Suppressor macrophage treated with lipopolysaccharide for 4 hours (primary cell): ENCODE measurements around the gene SGO2.
"Not testable (repeated sequence)": the region's sequence is repeated elsewhere in the genome, so short reads cannot be mapped to it uniquely, and the experiment has no call there.

Experiments used
- DNase-seq: peaks from one replicate; pipeline ENCODE4 v3.0.0-alpha.2; 2020

SGO2 gene

GRCh38 chr2:200595913-200596312, 69.9 kb downstream of the SGO2 start:
- DNase-seq, result no peak

DNA sequence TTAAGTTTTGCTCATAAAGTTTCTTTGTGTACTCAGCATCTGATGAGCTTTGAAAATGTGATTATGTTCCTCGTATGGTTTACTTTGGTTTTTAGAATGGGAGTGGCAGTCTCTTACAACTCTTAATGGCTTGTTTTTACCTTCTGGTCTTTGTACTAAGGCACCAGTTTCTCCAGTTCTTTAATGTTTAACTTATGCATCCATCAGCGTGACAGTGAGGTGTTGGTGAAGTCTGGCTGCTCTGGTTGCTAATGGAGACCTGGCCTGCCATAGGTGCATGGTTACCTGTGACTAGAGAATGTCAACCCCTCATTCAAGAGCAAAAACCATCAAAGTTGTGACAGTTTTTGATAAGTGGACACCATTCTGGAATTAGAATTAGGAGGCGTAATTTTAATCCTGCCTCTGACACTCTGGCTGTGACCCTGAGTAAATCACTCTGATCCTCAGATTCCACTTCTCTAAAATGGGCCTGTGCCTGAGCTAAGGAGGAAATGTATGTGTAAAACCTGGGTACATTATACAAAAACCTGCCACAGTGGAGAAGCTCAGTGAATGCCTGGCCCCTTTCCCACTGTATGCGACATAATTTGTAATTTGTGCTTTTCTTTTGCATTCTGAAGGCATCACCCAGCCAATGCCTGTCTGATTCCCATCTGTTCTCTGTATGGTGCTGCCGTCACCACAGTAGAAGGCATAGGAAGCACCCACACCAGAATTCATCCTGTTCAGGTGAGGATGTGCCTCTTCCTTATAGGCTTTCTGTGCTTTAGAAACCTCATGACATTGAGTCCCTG, 71.0 kb downstream of the SGO2 start:
- DNase-seq, result no peak

GRCh38 chr2:200599206-200599605, 73.2 kb downstream of the SGO2 start:
- DNase-seq, result no peak

GRCh38 chr2:200600549-200601225, 74.7 kb downstream of the SGO2 start:
- DNase-seq, result no peak

DNA sequence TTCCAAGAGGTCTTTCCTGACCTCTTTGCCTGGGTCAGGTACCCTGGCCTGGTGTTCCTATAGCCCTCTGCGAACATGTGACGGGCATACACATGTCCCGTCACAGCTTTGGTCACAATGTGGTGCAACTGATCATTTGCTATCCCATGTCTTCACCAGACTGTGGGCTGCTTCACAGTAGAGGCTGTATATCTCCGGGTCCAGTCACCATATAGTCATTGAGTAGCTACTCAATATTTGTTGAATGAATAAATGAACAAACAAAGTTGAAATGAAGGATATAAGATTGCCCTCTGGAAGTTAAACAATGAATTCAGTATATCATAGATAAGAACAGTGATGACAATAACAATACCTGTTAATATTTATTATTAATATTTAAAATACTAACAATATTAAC, 76.6 kb downstream of the SGO2 start:
- DNase-seq, result no peak

DNA sequence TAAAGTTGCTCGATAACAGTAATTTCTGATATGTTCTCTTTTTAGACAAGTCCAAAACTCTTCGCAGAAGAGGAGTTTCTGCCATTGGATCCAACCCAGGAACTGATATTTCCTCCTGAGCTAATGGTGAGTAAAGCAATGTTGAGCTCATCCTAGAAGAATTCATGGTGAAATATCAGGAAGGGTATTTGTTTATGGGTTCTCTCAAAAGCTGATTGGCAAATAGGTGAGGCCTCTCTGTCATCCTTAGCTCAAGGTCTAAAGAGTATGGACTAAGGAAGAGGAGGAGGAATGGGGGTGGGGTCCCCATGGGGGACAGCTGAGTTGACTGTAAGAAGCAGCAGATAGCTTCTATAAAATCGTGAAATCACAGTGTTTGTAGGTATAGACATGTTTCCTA, 78.0 kb downstream of the SGO2 start:
- DNase-seq, result no peak

DNA sequence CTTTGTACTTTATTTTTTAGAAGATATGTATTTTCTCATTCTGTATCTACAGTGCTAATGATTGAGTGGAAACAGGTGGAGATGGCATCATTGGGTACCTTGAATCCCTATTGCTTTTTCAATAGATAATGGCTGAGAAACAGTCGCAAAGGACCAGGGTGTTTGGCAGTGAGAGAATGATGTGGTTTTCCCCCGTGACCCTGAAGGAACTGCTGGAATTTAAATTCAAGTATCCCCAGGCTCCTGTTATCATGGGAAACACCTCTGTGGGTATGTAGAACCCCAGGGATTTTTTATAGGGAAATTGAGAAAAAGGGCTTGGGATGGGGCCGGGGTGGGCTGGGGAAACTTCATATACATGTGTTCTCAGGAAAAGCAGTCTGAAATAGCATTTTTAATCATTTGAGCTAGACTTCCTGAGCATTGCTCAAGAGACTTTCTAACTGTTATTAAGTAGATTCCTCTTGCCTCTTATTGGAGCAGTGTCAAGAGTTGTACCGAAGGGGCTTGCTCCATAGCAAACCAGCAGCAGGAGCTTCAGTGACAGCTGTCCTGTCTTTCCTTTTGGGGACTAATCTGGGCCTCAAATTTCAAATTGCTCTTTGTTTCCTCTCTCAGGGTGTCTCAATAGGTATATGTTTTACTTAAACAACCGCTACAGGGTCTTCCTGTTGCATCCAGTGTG, 78.7 kb downstream of the SGO2 start:
- no peak for DNase-seq

DNA sequence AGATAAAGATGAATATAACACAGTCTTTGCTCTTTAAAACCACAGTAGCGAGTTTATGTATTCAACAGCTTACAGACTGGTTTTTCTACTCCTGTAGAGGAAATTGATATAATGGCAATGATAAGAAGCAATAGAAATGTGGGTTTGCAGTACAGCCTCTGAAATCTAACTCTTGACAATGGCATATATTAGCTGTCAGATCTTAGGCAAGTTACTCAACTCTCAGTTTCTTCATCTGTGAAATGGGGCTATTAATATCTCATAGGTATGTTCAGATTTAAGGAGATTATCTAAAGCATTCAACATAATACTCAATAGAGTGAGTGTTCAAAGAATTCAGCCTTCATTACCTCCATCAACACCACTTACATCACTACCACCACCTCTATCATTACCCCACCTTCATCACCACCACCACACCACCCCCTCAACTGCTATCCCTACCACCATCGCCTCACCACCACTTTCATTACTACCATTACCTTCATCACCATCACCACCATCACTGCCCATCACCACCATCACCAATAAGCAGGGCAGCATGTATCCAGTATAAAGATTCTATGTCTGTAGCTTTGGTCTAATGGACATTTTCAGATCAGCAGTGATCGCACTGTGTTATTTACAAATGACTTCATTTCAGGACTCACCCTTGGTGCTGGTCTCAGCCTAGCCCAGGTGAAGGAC, 82.5 kb downstream of the SGO2 start:
- DNase-seq, result no peak

GRCh38 chr2:200609028-200609614, 83.1 kb downstream of the SGO2 start:
- no peak for DNase-seq

- not testable (repeated sequence) for DNase-seq
Measured at GRCh38 chr2:200610217-200610616, 84.2 kb downstream of the SGO2 start.

DNA sequence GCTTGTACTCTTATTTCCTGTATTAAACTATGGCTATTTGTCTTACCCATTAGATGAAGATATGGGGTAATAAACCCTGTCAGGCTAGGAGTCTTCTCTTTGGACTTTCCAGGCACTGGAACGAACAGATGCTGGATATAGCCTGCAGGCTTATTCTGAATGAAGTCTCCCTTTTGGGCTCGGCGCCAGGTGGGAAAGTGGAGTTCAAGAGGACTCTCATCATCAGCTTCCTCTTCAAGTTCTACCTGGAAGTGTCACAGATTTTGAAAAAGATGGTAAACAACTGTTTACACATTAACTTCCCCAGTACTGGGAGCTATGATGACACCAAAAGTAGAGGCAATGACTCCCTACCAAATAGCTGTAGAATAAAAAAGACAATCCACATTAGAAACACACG, 87.7 kb downstream of the SGO2 start:
- no peak for DNase-seq

DNA sequence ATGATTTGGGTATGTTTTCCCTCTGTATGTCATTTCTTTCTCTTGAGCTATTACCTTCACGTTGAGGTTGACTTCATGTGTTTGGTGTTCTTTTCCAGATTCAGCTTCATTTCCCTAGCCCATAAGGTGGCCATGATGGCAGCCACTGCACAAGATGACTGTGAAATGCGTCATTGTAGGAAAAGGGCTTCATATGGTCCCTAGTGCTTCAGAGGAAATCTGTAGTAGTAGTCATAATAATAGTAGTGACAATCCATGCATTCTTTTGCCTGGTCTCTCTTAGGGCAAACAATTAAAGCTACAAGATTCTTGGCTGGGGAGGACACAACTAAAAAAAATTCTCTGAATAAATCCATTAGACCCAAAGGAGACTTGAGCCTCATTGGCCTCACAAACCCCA, 88.2 kb downstream of the SGO2 start:
- no peak for DNase-seq

GRCh38 chr2:200615247-200615646, 89.2 kb downstream of the SGO2 start:
- peak; percentile 62 for DNase-seq

DNA sequence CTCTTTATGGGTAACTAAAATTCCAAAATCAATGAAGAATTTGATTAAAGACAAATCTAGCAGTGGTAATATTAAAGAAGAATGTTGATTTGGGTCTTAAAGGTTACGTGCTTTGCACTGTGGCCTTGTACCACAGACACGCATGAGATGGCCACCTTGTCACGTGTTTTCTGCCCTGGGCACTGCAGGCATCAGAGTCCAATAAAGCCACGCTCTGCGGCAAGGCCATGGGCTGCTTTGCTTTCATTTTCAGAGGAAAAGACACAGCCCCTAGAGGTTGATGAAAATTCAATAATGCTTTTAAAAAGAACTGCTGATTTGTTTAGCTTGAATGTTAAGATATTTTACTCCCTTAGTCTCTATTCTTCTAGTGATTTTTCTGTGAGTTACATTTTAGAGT, 90.2 kb downstream of the SGO2 start:
- DNase-seq, result peak; percentile 27

DNA sequence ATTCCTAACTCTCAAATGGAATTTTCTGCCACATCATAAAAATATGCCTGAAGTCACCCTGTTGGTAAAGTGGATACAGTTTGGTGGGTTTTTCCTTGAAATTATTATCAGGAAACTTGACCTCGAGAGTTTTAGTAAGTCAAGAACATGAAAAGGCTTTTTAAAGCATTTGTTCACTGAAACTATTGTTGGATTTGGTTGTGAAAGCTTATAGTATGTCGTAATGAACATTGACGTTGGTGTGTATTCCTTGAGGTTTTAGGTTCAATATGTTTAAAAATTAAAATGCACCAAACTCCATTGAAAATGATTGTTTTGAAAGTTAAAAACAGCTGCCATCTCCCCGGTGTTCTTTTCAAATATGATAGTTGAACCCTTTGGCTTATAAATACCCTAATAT, 90.6 kb downstream of the SGO2 start:
- peak; percentile 39 for DNase-seq

GRCh38 chr2:200617156-200618053, 91.4 kb downstream of the SGO2 start:
- peak; percentile 27 for DNase-seq

DNA sequence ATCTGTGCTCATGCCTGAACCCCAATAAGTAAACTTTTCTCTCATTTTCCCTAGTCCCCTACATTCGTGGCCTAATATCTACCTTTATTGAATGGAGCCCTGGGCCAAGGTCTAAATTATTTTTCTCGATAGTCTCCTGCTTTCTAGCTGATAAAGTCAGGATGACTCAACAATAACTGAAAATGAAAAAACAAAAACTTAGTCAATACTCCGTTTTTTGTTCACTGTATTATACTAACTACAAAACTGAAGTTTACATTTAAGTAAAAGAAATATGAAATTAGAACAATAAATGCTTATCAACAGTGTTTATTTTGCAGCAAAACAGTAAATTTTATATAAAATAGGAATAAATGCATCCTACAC, 92.0 kb downstream of the SGO2 start:
- DNase-seq, result no peak

- peak; percentile 18 for DNase-seq
Measured at GRCh38 chr2:200618590-200619021, 92.6 kb downstream of the SGO2 start.

DNA sequence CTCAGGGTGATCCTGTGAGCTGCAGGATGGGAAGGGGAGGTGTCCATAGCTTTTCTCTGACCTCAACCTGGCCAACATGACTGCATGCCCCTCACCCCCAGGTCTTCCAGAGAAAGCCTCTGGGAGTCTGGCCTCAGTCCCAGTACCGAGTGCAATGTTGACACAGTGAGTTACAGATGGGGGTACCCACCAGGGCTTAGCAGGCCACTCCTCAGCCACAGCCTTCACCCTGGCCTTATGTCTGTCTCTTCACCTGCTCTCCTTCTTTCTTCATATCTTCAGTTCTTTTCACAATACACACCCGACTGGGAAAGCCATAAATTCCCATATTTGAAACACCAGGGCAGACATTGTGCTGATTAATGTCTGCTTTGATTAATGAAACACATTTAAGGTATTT, 93.3 kb downstream of the SGO2 start:
- no peak for DNase-seq

GRCh38 chr2:200620606-200621390, 94.8 kb downstream of the SGO2 start:
- DNase-seq, result peak; percentile 30

DNA sequence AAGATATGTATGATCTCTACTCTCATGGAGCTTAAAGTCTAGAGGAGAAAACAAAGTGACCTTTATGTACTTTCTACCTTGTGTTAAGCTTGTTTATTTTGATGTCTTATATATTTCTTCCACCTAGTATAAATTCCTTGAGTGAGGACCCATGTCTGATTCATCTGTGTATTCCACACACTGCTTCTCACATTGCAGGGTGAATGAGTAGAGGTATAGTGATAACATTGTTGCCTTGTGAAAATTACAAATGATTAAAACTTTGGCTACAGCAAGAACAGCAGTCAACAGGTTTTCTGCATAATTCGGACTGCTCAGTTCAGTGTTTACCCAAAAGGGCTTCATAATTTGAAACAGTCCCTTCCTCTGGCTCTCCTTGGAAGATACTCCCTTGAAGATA, 96.1 kb downstream of the SGO2 start:
- DNase-seq, result no peak
